GM10266 (cell line): ENCODE results near the gene ANO3.
"Not testable (repeated sequence)": the region's sequence is repeated elsewhere in the genome, so short reads cannot be mapped to it uniquely, and the experiment has no call there.

ENCODE experiments used
- DNase-seq: peaks from one replicate; pipeline ENCODE4 v3.0.0; 2012; ENCODE audit errors: extremely low spot score
- TF ChIP-seq, protein P1 (sequence below): IDR thresholded peaks from 2 replicates; pipeline ENCODE4 v1.5.1; 2012; ENCODE audit warnings: mild to moderate bottlenecking, low read depth; ENCODE audit not compliant: control insufficient read depth, insufficient read depth; ENCODE audit errors: missing control alignments

ANO3 gene

DNA sequence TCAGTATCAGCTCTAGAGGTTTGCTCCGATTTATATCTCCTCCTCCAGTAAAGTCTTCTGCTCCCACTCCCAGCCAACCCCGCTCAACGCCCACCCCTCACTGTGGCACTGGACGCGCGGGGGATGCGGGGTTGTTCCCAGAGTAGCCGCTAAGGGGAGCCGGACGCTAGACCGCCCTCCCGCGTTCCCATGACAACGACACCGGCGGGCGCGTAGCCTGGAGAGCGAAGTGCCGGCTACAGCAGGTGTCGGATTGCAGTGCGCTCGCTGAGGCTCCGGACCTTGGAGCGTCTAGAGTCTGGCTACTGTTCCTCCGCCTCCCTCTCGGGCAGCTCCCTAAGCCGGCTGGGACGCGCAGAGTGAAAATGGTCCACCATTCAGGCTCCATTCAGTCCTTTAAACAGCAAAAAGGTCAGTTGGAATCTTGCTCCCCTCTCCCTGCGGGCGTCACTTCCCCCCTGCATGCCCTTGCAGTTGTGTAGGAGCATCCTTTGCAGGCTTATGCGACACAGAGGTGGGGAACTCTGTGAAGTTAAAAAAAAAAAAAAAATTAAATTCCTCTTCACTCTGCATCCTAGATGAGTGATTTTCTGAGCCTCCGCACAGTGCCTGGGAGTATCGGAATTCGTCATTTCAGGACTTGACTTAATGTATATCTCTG is at the start of gene ANO3:
Gene ANO3, plus strand, starts transcription at position 220 of the 661 bp plus-strand sequence. Its CDS starts 146 bp downstream, at position 366.
- peak; percentile 51 for DNase-seq
- TF ChIP-seq, protein P1, sequence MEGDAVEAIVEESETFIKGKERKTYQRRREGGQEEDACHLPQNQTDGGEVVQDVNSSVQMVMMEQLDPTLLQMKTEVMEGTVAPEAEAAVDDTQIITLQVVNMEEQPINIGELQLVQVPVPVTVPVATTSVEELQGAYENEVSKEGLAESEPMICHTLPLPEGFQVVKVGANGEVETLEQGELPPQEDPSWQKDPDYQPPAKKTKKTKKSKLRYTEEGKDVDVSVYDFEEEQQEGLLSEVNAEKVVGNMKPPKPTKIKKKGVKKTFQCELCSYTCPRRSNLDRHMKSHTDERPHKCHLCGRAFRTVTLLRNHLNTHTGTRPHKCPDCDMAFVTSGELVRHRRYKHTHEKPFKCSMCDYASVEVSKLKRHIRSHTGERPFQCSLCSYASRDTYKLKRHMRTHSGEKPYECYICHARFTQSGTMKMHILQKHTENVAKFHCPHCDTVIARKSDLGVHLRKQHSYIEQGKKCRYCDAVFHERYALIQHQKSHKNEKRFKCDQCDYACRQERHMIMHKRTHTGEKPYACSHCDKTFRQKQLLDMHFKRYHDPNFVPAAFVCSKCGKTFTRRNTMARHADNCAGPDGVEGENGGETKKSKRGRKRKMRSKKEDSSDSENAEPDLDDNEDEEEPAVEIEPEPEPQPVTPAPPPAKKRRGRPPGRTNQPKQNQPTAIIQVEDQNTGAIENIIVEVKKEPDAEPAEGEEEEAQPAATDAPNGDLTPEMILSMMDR, result peak; percentile 25

DNA sequence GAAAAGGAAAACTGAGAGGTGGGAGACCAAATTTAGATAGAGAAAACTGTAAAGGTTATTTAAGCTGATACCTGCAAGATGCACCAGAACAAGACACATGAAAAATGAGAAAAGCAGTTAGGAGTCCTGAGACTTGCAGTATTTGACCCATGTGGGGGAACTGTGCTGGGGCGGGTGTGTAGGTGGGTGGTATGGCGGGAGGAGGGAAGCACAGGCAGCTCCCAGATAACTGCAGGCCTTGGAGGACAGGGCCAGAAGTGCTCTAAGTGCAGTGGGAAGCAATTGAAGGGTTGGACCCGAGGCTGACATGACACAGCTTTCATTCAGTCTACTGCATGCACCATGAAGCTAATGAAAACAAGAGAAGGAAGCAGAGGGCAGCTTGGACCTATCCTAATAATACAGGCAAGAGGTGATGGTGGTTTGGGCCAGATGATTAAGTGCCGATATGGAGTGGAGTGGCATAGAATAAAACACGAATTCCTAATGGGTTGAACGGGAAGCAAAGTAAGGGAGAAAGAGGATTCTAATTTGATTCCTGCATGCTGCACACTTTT is 48.0 kb upstream of the ANO3 start:
- DNase-seq, result no peak
- TF ChIP-seq, protein P1, result no peak

DNA sequence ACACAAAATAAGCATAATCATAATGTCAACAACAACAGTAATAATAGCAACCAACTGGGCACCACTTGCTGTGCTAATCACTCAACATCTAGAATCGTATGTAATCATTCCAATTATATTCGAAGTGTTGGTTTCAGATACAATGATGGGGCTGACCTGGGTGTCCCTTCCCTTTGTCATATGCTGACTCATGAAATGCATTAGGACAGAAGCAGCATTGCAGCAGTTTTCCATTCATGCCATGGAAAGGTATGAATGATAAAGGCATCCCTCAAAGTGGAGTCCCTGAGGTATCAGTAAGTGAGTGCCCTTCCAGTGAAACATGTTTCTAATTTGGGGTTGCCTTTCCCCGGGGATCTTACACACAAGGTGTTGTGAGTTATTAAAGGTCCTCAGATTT is 46.3 kb upstream of the ANO3 start:
- DNase-seq, result no peak
- TF ChIP-seq, protein P1, result no peak

DNA sequence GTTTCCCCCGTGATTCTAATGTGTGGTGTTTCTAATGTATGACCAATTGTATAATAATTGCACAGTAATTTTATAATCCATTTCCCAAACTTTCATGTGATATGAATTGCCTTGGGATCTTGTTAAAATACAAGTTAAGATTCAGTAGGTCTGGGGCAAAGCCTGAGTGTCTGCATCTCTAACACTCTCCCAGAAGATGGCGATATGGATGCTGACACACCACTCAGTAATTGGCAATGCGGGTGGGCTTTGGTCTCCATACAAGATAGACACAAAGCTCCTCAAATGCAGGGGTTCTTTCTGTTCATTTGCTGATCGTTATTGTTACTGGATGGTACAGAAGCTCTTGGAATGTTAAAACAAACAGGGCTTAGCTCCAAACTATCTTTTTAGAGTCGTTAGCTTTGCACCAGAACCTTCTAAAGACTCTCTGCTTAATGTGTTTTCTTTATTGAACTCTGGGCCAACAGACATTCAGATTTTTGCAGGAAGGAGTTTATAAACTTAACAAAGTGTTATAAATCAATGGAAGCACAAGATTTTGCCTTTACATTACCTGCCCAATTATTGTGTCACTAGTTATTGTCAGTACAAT is 45.4 kb upstream of the ANO3 start:
- peak; percentile 3 for DNase-seq
- TF ChIP-seq, protein P1, result peak; percentile 48

DNA sequence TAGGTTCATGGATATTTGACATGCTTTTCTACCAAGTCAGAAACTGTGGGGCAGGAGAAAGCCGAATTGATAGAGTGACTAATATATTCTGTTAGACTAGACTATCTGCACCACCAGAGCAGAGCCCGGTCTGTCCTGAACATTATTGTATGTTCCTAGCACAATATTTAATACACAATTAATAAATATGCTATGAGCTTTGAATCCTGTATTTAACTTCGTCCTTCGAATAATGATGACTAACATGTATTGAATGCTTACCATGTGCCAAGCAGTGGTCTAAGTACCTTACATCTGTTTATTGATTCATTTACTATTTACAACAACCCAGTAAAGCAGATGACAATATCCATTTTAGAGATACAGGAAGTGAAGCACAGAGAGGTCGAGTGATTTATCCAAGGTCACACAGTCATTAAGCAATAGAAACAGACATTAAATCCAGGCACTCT is 44.8 kb upstream of the ANO3 start:
- no peak for DNase-seq
- TF ChIP-seq, protein P1, result no peak

DNA sequence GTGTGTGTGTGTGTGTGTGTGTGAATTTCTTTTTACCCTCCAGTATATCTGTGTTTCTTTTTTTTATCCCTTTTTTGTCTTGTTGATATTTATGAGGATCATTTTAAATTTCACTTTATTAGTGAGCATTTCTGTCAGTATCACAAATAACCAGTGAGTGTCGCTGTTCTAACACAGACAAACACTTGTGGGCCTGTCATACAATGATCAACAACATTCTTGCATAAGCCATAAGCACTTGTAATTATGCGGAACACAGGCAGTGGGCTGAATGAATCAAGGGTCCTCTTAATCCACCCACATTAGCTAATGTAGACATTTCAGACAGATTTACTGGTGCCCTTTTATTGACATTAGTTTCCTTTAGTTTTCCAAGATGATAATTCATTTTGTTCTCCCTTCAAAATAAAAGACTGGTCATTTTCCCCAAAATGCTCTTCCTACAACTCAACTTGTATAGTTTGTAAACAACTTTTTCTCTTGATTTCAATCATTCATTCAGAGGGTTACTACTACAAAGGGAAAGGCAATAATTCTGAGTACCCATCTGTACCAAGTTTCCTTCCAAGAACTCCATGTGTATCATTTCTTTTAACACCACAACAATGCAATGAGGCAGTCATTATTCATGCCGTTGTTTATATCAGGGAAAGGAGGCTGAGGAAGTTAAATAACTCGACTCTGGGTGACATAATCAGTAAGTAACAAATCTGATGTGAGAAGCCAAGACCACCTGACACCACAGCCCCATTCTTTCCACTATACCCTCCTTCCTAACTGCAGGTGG is 34.5 kb upstream of the ANO3 start:
- DNase-seq, result peak; percentile 23
- TF ChIP-seq, protein P1, result peak; percentile 63

DNA sequence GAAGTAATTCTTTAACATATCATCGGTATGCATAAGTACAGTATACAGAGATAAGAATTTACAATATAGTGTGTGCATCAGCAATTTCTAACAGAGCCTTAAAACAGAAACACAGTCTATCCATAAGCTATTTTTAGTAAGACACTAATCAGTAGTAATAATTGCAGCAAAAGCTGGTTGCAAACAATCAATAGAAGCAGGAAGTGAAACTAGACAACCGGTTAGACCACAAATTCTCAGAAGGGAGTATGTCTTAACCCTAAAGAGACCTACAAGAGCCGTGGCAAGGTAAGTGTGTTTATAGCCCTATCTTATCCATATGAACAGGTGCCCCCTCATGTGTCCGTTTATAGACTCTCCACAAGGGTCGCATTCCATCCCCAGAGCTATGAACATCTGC is 15.6 kb upstream of the ANO3 start:
- not testable (repeated sequence) for DNase-seq
